ENCODE data around the gene ANKRD50.

Gene ANKRD50

DNA sequence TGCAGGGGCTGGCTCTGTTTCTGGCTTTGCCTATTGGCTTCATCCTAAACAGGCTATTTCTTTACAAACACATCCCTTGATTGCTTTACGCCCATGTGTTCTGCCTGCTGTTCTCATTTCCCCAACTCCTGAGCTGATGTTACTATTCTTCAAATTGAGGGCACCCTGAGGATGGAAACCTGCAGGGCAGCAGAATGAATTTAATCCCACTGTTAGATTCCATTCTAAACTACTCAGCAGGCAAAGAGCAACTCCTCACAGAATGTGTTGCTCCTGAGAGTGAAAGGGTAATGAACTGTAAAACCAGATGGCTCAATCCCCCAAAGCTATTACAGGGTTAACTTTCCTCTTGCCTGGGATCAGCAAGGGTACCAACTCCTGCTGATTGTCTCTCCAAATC is 75.7 kb downstream of the ANKRD50 start:
- Histone ChIP-seq H3K27ac (ENCODE audit: low read length) (no peak overlapping the region), H3K36me3 (ENCODE audit: insufficient read depth, low read length) (no peaks in the 10 kb centered on the region), H3K9me3 (ENCODE audit: insufficient read depth, low read length, severe bottlenecking) (no peaks in the 10 kb centered on the region), H2AFZ (ENCODE audit: low read depth, low read length) (no peak overlapping the region), H4K20me1 (ENCODE audit: insufficient read depth, low read length) (no peaks in the 10 kb centered on the region), H3K4me3 (ENCODE audit: low read depth in 1 of 2, low read length in 2 of 2) (no peak overlapping the region), H3K4me1 (ENCODE audit: insufficient read depth, low read length) (no peaks in the 10 kb centered on the region), H3K27me3 (ENCODE audit: insufficient read depth, low read length, poor library complexity) (no peaks in the 10 kb centered on the region), H3K79me2 (ENCODE audit: insufficient read depth, low read length) (no peaks in the 10 kb centered on the region), H3K4me2 (ENCODE audit: insufficient read depth, low read length) (no peak overlapping the region), H3K9ac (ENCODE audit: low read depth, low read length) (no peak overlapping the region)
- DNase-seq (no peak), ATAC-seq (ENCODE audit: insufficient read depth, low read depth) (no peak)
- TF ChIP-seq, protein P1, sequence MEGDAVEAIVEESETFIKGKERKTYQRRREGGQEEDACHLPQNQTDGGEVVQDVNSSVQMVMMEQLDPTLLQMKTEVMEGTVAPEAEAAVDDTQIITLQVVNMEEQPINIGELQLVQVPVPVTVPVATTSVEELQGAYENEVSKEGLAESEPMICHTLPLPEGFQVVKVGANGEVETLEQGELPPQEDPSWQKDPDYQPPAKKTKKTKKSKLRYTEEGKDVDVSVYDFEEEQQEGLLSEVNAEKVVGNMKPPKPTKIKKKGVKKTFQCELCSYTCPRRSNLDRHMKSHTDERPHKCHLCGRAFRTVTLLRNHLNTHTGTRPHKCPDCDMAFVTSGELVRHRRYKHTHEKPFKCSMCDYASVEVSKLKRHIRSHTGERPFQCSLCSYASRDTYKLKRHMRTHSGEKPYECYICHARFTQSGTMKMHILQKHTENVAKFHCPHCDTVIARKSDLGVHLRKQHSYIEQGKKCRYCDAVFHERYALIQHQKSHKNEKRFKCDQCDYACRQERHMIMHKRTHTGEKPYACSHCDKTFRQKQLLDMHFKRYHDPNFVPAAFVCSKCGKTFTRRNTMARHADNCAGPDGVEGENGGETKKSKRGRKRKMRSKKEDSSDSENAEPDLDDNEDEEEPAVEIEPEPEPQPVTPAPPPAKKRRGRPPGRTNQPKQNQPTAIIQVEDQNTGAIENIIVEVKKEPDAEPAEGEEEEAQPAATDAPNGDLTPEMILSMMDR (IDR thresholded peaks at IDR 0.05; ENCODE audit: borderline replicate concordance, extremely low read depth, low read length, poor library complexity, severe bottlenecking): no peak
- TF ChIP-seq EZH2 (IDR thresholded peaks at IDR 0.05; ENCODE audit: borderline replicate concordance, low read depth, low read length, severe bottlenecking): no peak

DNA sequence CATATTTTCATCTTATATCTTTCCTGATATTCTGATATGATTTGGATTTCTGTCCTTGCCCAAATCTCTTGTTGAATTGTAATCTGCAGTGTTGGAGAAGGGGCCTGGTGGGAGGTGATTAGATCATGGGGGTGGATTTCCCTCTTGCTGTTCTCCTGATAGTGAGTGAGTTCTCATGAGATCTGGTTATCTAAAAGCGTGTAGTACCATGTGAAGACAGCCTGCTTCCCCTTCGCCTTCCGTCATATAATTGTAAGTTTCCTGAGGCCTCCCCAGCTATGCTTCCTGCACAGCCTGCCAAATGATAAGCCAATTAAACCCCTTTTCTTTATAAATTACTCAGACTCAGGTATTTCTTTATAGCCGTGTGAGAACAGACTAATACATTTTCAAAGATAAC is 77.2 kb downstream of the ANKRD50 start:
- Histone ChIP-seq H3K9me3 (ENCODE audit: insufficient read depth, low read length, severe bottlenecking) (no peaks in the 10 kb centered on the region), H3K4me2 (ENCODE audit: insufficient read depth, low read length) (no peak overlapping the region), H3K27ac (ENCODE audit: low read length) (no peak overlapping the region), H3K9ac (ENCODE audit: low read depth, low read length) (no peak overlapping the region), H3K27me3 (ENCODE audit: insufficient read depth, low read length, poor library complexity) (no peaks in the 10 kb centered on the region), H4K20me1 (ENCODE audit: insufficient read depth, low read length) (no peaks in the 10 kb centered on the region), H2AFZ (ENCODE audit: low read depth, low read length) (no peak overlapping the region), H3K4me1 (ENCODE audit: insufficient read depth, low read length) (no peaks in the 10 kb centered on the region), H3K4me3 (ENCODE audit: low read depth in 1 of 2, low read length in 2 of 2) (no peak overlapping the region), H3K36me3 (ENCODE audit: insufficient read depth, low read length) (no peaks in the 10 kb centered on the region), H3K79me2 (ENCODE audit: insufficient read depth, low read length) (no peaks in the 10 kb centered on the region)
- no peak for DNase-seq
- ATAC-seq (ENCODE audit: insufficient read depth, low read depth): no peak
- TF ChIP-seq, protein P1 (IDR thresholded peaks at IDR 0.05; ENCODE audit: borderline replicate concordance, extremely low read depth, low read length, poor library complexity, severe bottlenecking): no peak
- no peak for TF ChIP-seq EZH2 (IDR thresholded peaks at IDR 0.05; ENCODE audit: borderline replicate concordance, low read depth, low read length, severe bottlenecking)

DNA sequence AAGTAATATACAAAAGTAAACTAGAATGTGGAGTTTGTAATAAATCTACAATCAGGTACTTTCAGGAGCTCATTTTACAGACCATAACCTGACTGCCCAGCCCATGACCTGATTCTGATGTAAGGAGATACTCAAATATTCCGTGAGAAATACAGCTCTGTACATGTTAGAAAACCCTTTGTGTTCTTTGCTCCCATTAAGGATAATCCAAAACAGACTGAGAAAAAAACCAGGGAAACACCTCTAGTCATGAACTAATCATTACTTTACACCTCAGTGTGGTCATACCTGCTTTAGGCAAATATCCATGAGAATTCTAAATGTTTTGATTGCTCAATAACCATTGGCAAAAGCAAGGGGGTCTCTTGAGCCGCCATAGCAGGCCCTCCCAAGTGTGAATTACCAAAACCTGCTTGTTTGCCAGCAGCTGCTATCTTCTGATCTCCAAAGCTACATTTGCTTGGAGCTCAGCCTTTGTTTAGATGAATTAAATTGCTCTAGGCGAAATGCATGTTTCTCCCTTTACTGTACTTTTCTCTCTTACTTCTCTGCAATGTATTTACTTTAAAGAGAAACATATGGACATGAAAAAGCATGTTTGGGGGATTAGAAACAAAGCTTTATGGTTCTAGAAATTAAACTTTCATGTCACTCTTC is 79.1 kb downstream of the ANKRD50 start:
- H2AFZ ChIP-seq (ENCODE audit: low read depth, low read length): no peak overlapping the region
- TF ChIP-seq, protein P1 (IDR thresholded peaks at IDR 0.05; ENCODE audit: borderline replicate concordance, extremely low read depth, low read length, poor library complexity, severe bottlenecking): no peak
- no peak for TF ChIP-seq EZH2 (IDR thresholded peaks at IDR 0.05; ENCODE audit: borderline replicate concordance, low read depth, low read length, severe bottlenecking)
- H3K9me3 ChIP-seq (ENCODE audit: insufficient read depth, low read length, severe bottlenecking): no peaks in the 10 kb centered on the region
- no peaks in the 10 kb centered on the region for H3K4me1 ChIP-seq (ENCODE audit: insufficient read depth, low read length)
- no peaks in the 10 kb centered on the region for H3K79me2 ChIP-seq (ENCODE audit: insufficient read depth, low read length)
- no peaks in the 10 kb centered on the region for H3K27me3 ChIP-seq (ENCODE audit: insufficient read depth, low read length, poor library complexity)
- H3K36me3 ChIP-seq (ENCODE audit: insufficient read depth, low read length): no peaks in the 10 kb centered on the region
- H4K20me1 ChIP-seq (ENCODE audit: insufficient read depth, low read length): no peaks in the 10 kb centered on the region
- H3K9ac ChIP-seq (ENCODE audit: low read depth, low read length): no peak overlapping the region
- no peak overlapping the region for H3K4me3 ChIP-seq (ENCODE audit: low read depth in 1 of 2, low read length in 2 of 2)
- ATAC-seq (ENCODE audit: insufficient read depth, low read depth): no peak
- DNase-seq: no peak
- H3K27ac ChIP-seq (ENCODE audit: low read length): no peak overlapping the region
- H3K4me2 ChIP-seq (ENCODE audit: insufficient read depth, low read length): no peak overlapping the region
